GM21360 (cell line): Measurements from ENCODE around the gene SLCO1C1.

Experiments
- ATAC-seq: cut with Tn5 transposase; IDR thresholded peaks from one replicate; pipeline ENCODE4 v1.9.1; 2021; ENCODE audit warnings: mild to moderate bottlenecking, moderate library complexity; ENCODE audit not compliant: unreplicated experiment

SLCO1C1 gene

DNA sequence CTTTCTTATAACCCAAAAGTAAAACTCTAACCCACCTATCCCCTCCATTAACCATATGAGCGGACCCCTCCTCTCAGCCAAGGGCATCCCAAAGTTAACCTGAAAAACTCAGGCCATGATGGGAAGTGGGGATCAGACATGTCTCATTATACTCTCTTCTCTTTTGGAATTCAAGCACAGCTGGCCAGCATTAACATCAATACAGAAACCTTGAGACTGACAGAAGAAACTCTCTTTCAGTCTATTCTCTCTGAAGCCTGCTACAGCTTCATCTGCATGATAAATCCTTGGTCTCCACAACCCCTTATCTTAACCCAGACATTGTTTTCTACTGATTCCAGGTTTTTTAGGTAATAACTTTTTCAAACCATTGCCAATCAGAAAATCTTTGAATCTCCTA is 97.8 kb downstream of the SLCO1C1 start:
- ATAC-seq: no peak

DNA sequence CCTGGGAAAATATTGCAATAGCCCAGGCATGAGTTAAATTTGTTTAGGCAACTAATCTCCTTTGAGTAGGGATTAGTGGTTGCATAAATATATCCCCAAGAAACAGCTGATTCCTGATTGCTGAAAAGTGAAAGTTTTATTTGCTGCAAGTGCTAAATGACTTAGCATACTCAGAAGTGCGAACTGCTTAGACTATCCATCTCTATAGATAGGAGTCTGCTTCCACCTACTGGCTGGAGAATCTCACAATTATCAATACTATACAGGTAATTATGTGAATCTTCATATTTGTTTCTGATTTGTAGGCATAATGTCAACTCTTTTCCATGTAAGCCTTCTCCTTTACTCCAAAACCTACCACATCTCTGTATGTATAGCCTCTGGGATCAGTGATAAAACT is 103.4 kb downstream of the SLCO1C1 start:
- no peak for ATAC-seq

DNA sequence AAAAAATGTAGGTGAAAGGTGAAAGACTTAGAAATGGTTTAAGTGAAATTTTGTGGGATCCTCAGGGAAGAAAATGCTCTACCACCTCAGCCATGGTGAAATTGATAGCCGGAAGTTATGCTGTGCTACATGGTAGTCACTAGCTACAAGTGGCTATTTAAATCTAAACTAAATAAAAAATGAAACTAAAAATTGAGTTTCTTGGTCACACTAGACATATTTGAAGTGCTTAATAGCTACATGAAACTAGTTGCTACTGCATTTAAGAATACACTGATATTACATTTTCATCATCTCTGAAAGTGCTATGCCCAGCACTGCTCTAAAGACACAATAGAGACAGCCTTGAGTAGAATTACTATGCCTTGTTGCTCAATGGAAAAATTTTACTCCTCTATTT is 105.0 kb downstream of the SLCO1C1 start:
- no peak for ATAC-seq

DNA sequence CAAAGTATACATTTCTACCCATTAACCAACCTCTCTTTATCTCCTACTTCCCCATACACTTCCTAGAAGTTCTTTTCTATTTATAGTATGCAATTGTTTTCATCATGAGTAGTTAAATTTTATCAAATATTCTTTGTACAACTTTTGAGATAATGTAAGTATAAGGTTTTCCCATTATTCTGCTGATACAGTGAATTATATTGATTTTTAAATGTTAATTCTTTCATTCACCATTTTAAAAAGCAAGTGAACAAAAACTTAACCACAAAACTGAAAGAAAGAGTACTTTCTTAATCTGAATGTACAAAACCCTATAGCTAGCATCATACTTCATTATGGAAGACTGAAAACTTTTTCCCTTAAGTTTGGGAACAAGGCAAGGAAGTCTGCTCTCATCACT is 105.9 kb downstream of the SLCO1C1 start:
- no peak for ATAC-seq
